Kidney (tissue), 14 donors: ENCODE results near the gene FLYWCH1. TPM values are rescaled to one million over a fixed set of nuclear protein-coding genes. Genes with fewer than 3 reads are reported as not detected.

ENCODE experiments used
- DNase-seq, 5 donors: peaks; one replicate each; pipeline ENCODE4 v3.0.0-alpha.2; 2013 to 2020
- FAIRE-seq: peaks from 2 replicates; lab custom pipeline; 2012; peaks lifted over from hg19 to GRCh38; lab: Jason Lieb, UNC
- H3K27ac ChIP-seq, 2 donors: one replicate each; pipeline ENCODE4 v1.7.0; 2013; ENCODE audit warnings: low read depth in 2 of 2, low read length in 2 of 2, inconsistent platforms in 1 of 2
- H3K27me3 ChIP-seq: one replicate; pipeline ENCODE4 v1.7.1; 2013; ENCODE audit warnings: low read length, inconsistent platforms; ENCODE audit not compliant: control insufficient read depth, insufficient read depth
- H3K36me3 ChIP-seq, 3 donors: one replicate each; pipeline versions ENCODE4 v1.7.0 to v1.7.1; 2013; ENCODE audit warnings: low read length in 3 of 3, control low read depth in 1 of 3, inconsistent platforms in 1 of 3; ENCODE audit not compliant: insufficient read depth in 3 of 3, control insufficient read depth in 2 of 3
- H3K4me1 ChIP-seq, 3 donors: one replicate each; pipeline versions ENCODE4 v1.7.0 to v1.7.1; 2013; ENCODE audit warnings: low read length in 3 of 3, inconsistent platforms in 1 of 3, low read depth in 1 of 3; ENCODE audit not compliant: control insufficient read depth in 2 of 3, insufficient read depth in 2 of 3
- H3K4me3 ChIP-seq, 3 donors: one replicate each; pipeline versions ENCODE4 v1.7.0 to v1.8.1; 2013; ENCODE audit warnings: low read length in 3 of 3, control low read depth in 1 of 3, inconsistent platforms in 1 of 3
- H3K9ac ChIP-seq, 3 donors: one replicate each; pipeline versions ENCODE4 v1.7.0 to v1.7.1; 2013; ENCODE audit warnings: low read length in 3 of 3, control low read depth in 1 of 3, inconsistent platforms in 1 of 3
- H3K9me3 ChIP-seq, 3 donors: one replicate each; pipeline versions ENCODE4 v1.7.0 to v1.7.1; 2013; ENCODE audit warnings: low read length in 3 of 3, control low read depth in 1 of 3, inconsistent platforms in 1 of 3; ENCODE audit not compliant: control insufficient read depth in 2 of 3, insufficient read depth in 1 of 3
- intact Hi-C: fragments of 100-400 bp; cut with DNase I; formaldehyde crosslinking; loops from one replicate; pipeline ENCODE4 v1.11.1; 2022
- polyA plus RNA-seq: library from polyadenylated mRNA; stranded (reverse); fragments of 350-450 nt; fragmentation: Illumina TruSeq; extraction: RNeasy Lipid Tissue Mini Kit (QIAGEN cat#74804); gene quantifications from one replicate; pipeline ENCODE4 v1.2.3, GENCODE V29; 2014; ENCODE audit warnings: low read depth, low replicate concordance; ENCODE audit not compliant: insufficient read depth
- total RNA-seq: library from RNA; stranded (reverse); fragmentation: NEBNext Ultra II Directional; extraction: Animal tissue kit (Norgen Biotek cat#: 25700); gene quantifications from one replicate; pipeline ENCODE4 v1.2.1, GENCODE V29; 2021
- TF ChIP-seq, protein P1 (sequence below): IDR thresholded peaks from 3 replicates; pipeline ENCODE4 v1.5.1; 2012; ENCODE audit warnings: mild to moderate bottlenecking, moderate library complexity, borderline replicate concordance; ENCODE audit not compliant: insufficient read depth; ENCODE audit errors: extremely low read depth
- donor health status: control.
- donor health status: control.
- donor health status: control.
- donor health status: control.
- donor health status: control.
- donor health status: DM: yes; HTN: yes; CAD: no.
- donor health status: Normal renal cell carcinoma (clear cell type).

The FLYWCH1 gene
- total and polyA plus RNA-seq, 2 donors from 2014 or later = 24.5 to 36.8 TPM

GRCh38 chr16:2866431-2866830, 45.3 kb upstream of the FLYWCH1 start:
- DNase-seq (no peak), FAIRE-seq (no peak)
- Histone ChIP-seq H3K27ac (no peak overlapping the region), H3K4me3 (no peak overlapping the region), H3K9ac (no peak overlapping the region), H3K36me3 (no peaks in the 10 kb centered on the region), H3K4me1 (peaks cover 0 to 3% (median 0%) of the 10 kb centered on the region in 3 donors), H3K27me3 (no peaks in the 10 kb centered on the region), H3K9me3 (no peaks in the 10 kb centered on the region)
- TF ChIP-seq, protein P1, sequence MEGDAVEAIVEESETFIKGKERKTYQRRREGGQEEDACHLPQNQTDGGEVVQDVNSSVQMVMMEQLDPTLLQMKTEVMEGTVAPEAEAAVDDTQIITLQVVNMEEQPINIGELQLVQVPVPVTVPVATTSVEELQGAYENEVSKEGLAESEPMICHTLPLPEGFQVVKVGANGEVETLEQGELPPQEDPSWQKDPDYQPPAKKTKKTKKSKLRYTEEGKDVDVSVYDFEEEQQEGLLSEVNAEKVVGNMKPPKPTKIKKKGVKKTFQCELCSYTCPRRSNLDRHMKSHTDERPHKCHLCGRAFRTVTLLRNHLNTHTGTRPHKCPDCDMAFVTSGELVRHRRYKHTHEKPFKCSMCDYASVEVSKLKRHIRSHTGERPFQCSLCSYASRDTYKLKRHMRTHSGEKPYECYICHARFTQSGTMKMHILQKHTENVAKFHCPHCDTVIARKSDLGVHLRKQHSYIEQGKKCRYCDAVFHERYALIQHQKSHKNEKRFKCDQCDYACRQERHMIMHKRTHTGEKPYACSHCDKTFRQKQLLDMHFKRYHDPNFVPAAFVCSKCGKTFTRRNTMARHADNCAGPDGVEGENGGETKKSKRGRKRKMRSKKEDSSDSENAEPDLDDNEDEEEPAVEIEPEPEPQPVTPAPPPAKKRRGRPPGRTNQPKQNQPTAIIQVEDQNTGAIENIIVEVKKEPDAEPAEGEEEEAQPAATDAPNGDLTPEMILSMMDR = no peak
- intact Hi-C loops = no loop called here

- intact Hi-C loops = no loop called here
- FAIRE-seq = no peak
Observed at GRCh38 chr16:2867661-2867986, 44.1 kb upstream of the FLYWCH1 start.

GRCh38 chr16:2867987-2868789, 43.5 kb upstream of the FLYWCH1 start:
- intact Hi-C loops = no loop called here
- Histone ChIP-seq H3K4me3 (peak overlapping the region; percentile 70 to 89 (median 78)), H3K36me3 (no peaks in the 10 kb centered on the region), H3K27ac (peak overlapping the region; percentile 83 to 91), H3K9me3 (no peaks in the 10 kb centered on the region), H3K4me1 (peaks cover 0 to 3% (median 0%) of the 10 kb centered on the region in 3 donors), H3K9ac (peak overlapping the region; percentile 33 to 53 (median 49)), H3K27me3 (no peaks in the 10 kb centered on the region)
- DNase-seq (peak; percentile 95 to 97 (median 96)), FAIRE-seq (no peak)
- TF ChIP-seq, protein P1 = peak; percentile 91

More at GRCh38 chr16:2867661-2867986, 44.1 kb upstream of the FLYWCH1 start:
- DNase-seq = no peak
- Histone ChIP-seq H3K27ac (peak overlapping the region; percentile 83 to 91), H3K4me1 (peaks cover 0 to 3% (median 0%) of the 10 kb centered on the region in 3 donors), H3K4me3 (peak overlapping the region; percentile 70 to 89 (median 78)), H3K9me3 (no peaks in the 10 kb centered on the region), H3K36me3 (no peaks in the 10 kb centered on the region), H3K9ac (peak overlapping the region in 2 of 3 donors; percentile 49 to 53), H3K27me3 (no peaks in the 10 kb centered on the region)
- TF ChIP-seq, protein P1 = no peak
